Renal cortex interstitium (tissue), 11 donors: ENCODE measurements around the gene CIZ1. TPM values are rescaled to one million over a fixed set of nuclear protein-coding genes. Genes with fewer than 3 reads are reported as not detected.

Source experiments
- DNase-seq, 11 donors: peaks; one replicate each; pipeline ENCODE4 v3.0.0-alpha.2; 2013; ENCODE audit warnings: low read depth in 9 of 11, low spot score in 4 of 11; ENCODE audit errors: extremely low read depth in 1 of 11
- polyA plus RNA-seq, 3 donors: library from polyadenylated mRNA; unstranded; fragments of 120-200 nt; gene quantifications; one replicate each; pipeline ENCODE4 v1.2.1, GENCODE V29; 2013; ENCODE audit not compliant: insufficient read length in 3 of 3

Gene CIZ1
- polyA plus RNA-seq, 3 donors, result 115 to 139 (median 124) TPM

DNA sequence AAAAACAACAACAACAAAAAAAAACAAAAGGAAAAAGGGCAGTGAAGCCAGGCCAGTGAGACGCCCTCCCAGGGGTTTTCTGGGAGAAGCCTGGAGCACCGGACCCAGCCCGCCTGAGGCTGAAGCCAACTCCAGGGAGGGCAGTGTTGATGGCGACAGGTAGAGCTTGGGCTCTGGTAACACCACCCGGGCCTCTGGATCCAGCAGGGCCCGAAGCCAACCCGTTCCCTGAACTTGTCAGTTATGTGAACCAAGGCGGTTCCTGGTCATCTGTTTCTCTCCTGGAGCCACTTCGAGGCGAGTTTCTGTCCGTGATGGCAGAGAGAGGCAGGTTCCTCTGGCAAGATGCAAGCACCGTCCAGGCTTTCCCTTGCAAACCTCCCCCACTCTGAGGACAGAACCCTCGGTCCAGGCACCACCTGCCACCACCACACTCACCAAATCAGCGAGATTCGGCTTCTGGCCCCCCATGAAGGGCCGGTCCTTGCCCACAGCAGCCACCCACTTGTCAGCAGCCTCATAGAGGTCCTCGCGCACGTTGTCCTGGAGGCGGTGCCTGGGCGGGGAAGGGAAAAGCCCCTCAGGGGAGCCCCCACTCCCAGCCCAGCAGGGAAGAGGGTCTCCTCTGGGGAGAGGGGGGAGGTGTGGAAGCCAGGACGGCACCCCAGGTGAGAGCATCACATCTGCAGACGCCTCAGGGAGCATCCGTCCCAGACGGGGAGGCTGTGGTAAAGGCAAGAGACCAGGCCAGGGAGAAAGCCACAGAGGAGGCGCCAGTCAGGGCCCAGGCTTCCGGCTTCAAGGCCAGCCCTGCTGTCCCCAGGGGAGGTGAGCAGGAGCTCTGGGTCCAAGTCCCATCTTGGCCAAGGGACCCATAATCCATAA lies 69.2 kb downstream of the CIZ1 start:
- no peak for DNase-seq

DNA sequence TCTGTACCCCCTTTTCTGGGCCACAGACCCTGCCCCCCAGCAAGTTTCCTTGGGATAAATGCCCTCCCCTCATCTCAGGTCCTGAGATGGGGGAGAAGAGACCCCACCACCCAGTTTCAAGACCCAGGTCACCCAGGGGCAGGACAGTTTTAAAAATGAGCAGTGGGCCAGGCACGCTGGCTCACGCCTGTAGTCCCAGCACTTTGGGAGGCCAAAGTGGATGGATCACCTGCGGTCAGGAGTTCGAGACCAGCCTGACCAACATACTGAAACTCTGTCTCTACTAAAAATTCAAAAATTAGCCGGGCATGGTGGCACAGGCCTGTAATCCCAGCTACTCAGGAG lies 69.9 kb downstream of the CIZ1 start:
- no peak for DNase-seq

GRCh38 chr9:128120741-128121465 lies 70.5 kb downstream of the CIZ1 start:
- no peak for DNase-seq

DNA sequence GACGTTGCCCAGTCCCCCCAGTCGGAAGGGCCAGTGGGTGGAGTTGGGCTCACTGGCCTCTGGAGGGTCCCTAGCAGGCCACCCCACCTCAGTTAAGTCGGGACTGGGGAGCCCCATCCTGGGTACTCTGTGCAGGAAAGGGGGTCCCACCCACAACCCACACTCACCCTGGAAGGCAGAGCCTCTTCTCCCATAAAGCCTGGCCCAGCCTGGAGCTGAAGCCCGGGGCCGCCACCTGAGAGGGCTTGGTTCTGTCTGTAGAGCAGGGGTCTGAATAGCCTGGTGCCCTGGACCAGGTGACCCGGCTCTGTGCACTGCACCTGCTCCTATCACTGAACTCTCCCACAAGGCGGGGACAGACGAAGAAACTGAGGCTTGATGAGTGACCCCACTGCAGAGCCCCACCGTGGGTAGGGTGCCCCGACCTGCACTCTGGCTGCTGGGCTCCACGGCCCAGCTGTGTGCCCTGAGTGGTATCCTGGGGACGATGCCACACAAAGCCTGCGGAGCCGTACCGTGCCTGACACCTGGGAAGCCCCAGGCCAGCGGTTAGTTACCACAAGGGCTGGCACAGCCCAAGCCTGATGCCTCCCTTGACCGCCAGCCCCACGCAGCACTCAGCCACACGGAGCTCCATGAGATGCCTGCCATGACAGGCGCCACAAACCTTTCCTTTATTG lies 71.2 kb downstream of the CIZ1 start:
- no peak for DNase-seq

DNA sequence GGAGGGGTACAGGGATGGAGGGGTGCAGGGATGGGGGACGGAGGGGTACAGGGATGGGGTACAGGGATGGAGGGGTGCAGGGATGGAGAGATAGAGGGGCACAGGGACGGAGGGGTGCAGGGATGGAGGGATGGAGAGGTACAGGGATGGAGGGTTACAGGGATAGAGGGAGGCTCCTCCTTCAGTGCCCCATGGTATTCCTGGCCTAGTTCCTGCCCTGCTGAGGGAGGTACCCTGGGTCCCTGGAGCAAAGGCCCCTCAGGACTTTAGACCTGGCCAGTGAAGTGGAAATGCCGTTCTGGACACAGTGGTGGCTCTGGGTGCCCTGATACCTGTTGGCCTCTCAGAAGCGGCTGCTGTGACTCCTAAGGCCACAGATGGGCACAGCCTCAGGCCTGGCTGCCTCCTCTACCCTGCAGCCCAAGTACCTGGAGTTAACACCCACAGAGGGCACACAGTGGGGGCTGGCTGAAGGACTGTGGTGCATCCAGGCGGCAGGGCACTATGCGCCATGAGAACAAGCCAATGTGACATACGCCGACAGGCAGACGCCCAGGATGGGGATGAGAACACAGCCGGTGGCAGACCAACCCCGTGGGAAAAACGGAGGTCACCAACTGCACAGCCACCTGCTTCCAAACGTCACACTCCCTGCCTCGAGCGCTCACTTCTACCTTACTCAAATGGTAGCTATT lies 72.3 kb downstream of the CIZ1 start:
- no peak for DNase-seq

DNA sequence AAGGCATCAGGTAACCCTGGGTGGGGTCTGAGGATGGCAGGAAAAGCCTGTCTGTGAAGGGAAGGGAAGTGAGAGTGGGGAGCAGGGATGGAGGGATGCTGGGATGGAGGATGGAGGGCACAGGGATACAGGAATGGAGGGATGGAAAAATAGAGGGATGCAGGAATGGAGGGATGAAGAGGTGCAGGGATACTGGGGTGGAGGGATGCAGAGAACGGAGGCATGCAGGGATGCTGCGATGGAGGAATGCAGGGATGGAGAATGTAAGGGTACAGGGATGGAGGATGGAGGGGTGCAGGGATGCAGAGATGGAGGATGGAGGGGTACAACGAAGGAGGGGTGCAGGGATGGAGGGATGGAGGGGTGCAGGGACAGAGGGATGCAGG lies 72.9 kb downstream of the CIZ1 start:
- no peak for DNase-seq

DNA sequence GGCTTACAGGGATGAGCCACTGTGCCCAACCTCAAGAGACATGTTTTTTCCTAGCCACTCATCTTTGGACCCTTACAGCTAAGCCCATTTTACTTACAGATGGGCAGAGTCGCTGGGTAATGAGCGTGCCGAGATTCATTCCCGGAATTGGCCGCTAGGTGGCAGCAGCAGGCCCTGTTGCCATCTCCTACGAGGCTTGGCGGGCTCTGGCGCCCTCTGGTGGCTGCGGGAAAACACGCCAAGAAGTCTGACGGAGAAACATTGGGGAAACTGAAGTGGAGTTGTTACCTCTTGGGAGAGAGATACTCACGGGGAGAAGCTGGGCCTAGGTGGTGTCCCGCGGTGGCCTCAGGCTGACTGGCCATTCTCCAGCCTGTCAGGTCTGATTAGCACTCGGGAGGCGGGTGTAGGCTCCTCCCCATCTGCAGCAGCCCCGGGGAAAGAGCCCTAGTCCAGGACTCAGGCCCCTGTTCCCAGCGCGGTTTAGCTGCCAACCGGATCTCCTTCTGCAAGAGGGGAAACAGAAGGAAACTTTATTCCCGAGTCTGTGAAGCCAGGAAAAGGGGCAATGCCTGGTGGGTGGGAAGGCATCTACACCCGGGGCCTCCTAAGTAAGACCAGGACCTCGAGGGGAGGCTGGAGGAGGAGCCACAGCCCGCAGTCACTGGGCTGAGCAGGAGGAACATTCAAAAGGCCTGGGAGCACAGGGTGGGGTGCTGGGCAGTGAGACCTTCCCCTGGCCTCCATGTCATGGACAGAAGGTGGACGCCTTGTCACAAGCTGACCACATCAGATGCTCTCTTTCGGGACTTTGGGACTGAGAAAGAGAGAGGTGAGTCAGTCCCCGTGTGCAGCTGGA lies 73.5 kb downstream of the CIZ1 start:
- peak in 10 of 11 donors; percentile 71 to 90 (median 83) for DNase-seq

DNA sequence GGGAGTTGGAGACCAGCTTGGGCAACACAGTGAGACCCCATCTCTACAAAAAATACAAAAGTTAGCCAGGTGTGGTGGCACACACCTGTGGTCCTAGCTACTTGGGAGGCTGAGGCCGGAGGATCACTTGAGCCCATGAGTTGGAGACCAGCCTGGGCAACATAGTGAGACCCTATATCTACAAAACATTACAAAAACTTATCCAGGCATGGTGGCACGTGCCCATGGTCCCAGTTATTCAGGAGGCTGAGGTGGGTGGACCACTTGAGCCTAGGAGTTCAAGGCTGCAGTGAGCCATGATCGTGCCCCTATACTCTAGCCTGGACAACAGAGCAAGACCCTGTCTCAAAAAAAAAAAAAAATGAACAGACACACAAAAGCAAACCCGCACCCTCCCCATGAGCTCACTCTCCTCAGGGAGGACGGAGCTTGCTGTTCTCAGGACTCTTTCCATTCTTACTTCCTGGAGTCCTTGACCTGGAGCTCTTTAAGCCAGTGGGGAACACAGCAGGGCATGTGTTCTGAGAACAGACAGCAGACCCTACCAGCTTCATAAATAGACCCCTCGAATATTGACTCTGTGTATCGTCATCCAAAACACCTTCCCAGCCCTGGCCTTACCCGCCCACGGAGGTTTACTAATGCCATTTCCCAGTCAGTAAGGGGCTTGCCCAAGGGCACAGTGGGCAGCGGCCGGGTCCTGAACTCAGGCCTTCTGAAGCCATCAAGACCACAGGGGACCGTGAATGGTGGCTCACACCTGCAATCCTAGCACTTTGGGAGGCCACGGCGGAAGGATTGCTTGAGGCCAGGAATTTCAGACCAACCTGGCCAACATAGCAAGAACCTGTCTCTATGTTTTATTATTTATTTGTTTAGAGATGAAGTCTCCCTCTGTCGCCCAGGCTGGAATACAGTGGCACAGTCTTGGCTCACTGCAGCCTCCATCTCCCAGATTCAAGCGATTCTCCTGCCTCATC lies 75.0 kb downstream of the CIZ1 start:
- no peak for DNase-seq

Other genes with a start within 250 kb of the CIZ1 start
- 10 to 100 TPM; 31.5 to 35.0 (median 34.1) TPM for gene EEIG1, start 210.6 kb downstream of the CIZ1 start, polyA plus RNA-seq
- gene NAIF1, start 124.3 kb downstream of the CIZ1 start, polyA plus RNA-seq, result 10 to 100 TPM in 2 of 3 donors, 1 to 10 TPM in 1; 8.7 to 11.4 (median 10.3) TPM
- gene SLC25A25, start 123.3 kb downstream of the CIZ1 start, polyA plus RNA-seq, result 10 to 100 TPM; 13.0 to 14.9 (median 13.2) TPM
- gene PTGES2, start 63.8 kb downstream of the CIZ1 start, polyA plus RNA-seq, result 10 to 100 TPM; 37.8 to 61.4 (median 55.5) TPM
- 1 to 10 TPM; 1.2 to 1.3 (median 1.2) TPM for gene LCN2, start 42.1 kb downstream of the CIZ1 start, polyA plus RNA-seq
- 10 to 100 TPM; 30.0 to 51.0 (median 48.6) TPM for gene BBLN, start 31.3 kb downstream of the CIZ1 start, polyA plus RNA-seq
- gene DNM1, start 11.8 kb upstream of the CIZ1 start, polyA plus RNA-seq, result 100 to 1,000 TPM; 106 to 279 (median 123) TPM
- 100 to 1,000 TPM in 1 of 3 donors, 10 to 100 TPM in 2; 72.9 to 115 (median 81.4) TPM for gene GOLGA2, start 84.4 kb upstream of the CIZ1 start, polyA plus RNA-seq
- gene SWI5, start 84.7 kb upstream of the CIZ1 start, polyA plus RNA-seq, result 10 to 100 TPM; 29.3 to 34.2 (median 30.3) TPM
- 10 to 100 TPM; 40.0 to 42.5 (median 42.0) TPM for gene TRUB2, start 130.9 kb upstream of the CIZ1 start, polyA plus RNA-seq
- gene COQ4, start 131.3 kb upstream of the CIZ1 start, polyA plus RNA-seq, result 10 to 100 TPM; 57.3 to 96.9 (median 68.8) TPM
- gene SLC27A4, start 149.0 kb upstream of the CIZ1 start, polyA plus RNA-seq, result 10 to 100 TPM; 15.3 to 22.7 (median 21.7) TPM
- 10 to 100 TPM; 54.6 to 62.9 (median 55.4) TPM for gene URM1, start 179.8 kb upstream of the CIZ1 start, polyA plus RNA-seq
- gene CERCAM, start 229.3 kb upstream of the CIZ1 start, polyA plus RNA-seq, result 10 to 100 TPM; 30.6 to 48.0 (median 45.5) TPM